ENCODE results near the gene PADI1.

PADI1 gene

DNA sequence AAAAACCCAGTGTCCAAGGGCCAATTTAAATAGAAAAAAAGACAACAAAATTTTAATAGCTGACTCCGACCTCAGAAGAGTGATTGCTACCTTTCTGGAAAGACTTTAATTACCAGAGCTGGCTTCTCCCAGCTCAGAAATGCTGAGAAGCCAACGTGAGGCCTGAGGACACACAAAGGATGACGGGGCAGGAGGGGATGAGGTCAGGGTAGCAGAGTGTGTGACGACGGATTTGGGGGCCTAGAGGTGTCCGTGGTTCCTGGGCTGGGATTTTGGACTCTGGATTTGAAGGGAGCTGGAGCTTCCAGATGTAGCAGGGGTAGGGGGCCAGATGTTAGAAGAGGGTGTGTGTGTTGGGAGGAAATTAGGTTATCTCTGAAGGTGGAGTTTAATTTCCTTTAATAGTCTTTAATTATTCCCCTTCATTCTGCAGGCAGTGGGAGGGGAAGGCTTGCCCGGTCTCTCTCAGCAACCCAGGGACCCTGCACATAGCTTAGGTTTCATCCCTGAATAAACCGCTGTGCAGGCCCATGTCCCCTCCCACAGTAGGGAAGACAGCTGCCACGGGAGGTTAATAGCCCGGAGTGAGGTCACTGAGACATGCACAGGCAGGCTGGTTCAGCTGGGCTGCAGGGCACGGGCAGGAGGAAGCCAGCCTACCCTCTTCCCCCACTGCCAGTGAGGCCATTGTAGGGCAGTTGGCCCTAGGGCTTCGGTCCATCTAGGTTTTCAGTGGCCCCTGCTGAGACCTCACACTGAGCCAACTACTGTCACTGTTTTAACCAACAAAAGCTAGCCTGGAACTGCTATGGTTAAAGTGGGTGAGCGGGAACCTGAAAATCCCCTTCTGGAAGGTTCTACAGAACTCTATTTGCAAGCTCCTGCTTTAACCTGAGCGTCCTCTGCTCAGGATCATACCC is 40.2 kb downstream of the PADI1 start (continued):
- TF ChIP-seq ZBTB8A (tag by site-specific recombination; IDR thresholded peaks at IDR 0.05) (0 out of 2 replicates have a peak, but pooled peaks have one; percentile 27), SP7 (tag by site-specific recombination; IDR thresholded peaks at IDR 0.05) (peak; percentile 65), GLIS2 (tag by site-specific recombination; IDR thresholded peaks at IDR 0.05) (peak; percentile 41; the same call in 1 of the 2 replicates), ZNF707 (tag by site-specific recombination; IDR thresholded peaks at IDR 0.05) (no peak), OSR2 (tag by site-specific recombination; IDR thresholded peaks at IDR 0.05) (peak; percentile 56), GLIS1 (tag by site-specific recombination; IDR thresholded peaks at IDR 0.05) (peak; percentile 62), ZBTB48 (tag by site-specific recombination; IDR thresholded peaks at IDR 0.05) (peak; percentile 53; the same call in 1 of the 2 replicates), BCL11B (tag by site-specific recombination; IDR thresholded peaks at IDR 0.05; ENCODE audit: low read depth) (no peak), ZIC2 (tag by site-specific recombination; IDR thresholded peaks at IDR 0.05) (peak; percentile 94), HOXC10 (CRISPR knock-in tag; IDR thresholded peaks at IDR 0.05) (no peak), ZNF335 (tag by site-specific recombination; conservative IDR thresholded peaks at IDR 0.05) (peak; percentile 71), ZNF670 (tag by site-specific recombination; IDR thresholded peaks at IDR 0.05; ENCODE audit: low read depth) (no peak), ZFHX2 (tag by site-specific recombination; conservative IDR thresholded peaks at IDR 0.05) (0 out of 2 replicates have a peak, but pooled peaks have one; percentile 6), ZNF596 (tag by site-specific recombination; IDR thresholded peaks at IDR 0.05) (no peak), ZNF366 (tag by site-specific recombination; conservative IDR thresholded peaks at IDR 0.05) (0 out of 2 replicates have a peak, but pooled peaks have one; percentile 38), IKZF3 (tag by site-specific recombination; IDR thresholded peaks at IDR 0.05) (0 out of 2 replicates have a peak, but pooled peaks have one; percentile 24), ZNF629 (tag by site-specific recombination; IDR thresholded peaks at IDR 0.05) (peak; percentile 30; the same call in 1 of the 2 replicates)
- TF ChIP-seq, protein P1, sequence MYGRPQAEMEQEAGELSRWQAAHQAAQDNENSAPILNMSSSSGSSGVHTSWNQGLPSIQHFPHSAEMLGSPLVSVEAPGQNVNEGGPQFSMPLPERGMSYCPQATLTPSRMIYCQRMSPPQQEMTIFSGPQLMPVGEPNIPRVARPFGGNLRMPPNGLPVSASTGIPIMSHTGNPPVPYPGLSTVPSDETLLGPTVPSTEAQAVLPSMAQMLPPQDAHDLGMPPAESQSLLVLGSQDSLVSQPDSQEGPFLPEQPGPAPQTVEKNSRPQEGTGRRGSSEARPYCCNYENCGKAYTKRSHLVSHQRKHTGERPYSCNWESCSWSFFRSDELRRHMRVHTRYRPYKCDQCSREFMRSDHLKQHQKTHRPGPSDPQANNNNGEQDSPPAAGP (tag by site-specific recombination; IDR thresholded peaks at IDR 0.05): peak; percentile 36; the same call in 1 of the 2 replicates
- TF ChIP-seq, protein P2, sequence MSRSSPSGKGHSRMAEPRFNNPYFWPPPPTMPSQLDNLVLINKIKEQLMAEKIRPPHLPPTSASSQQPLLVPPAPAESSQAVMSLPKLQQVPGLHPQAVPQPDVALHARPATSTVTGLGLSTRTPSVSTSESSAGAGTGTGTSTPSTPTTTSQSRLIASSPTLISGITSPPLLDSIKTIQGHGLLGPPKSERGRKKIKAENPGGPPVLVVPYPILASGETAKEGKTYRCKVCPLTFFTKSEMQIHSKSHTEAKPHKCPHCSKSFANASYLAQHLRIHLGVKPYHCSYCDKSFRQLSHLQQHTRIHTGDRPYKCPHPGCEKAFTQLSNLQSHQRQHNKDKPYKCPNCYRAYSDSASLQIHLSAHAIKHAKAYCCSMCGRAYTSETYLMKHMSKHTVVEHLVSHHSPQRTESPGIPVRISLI (tag by site-specific recombination; IDR thresholded peaks at IDR 0.05): no peak
- TF ChIP-seq, protein P3, sequence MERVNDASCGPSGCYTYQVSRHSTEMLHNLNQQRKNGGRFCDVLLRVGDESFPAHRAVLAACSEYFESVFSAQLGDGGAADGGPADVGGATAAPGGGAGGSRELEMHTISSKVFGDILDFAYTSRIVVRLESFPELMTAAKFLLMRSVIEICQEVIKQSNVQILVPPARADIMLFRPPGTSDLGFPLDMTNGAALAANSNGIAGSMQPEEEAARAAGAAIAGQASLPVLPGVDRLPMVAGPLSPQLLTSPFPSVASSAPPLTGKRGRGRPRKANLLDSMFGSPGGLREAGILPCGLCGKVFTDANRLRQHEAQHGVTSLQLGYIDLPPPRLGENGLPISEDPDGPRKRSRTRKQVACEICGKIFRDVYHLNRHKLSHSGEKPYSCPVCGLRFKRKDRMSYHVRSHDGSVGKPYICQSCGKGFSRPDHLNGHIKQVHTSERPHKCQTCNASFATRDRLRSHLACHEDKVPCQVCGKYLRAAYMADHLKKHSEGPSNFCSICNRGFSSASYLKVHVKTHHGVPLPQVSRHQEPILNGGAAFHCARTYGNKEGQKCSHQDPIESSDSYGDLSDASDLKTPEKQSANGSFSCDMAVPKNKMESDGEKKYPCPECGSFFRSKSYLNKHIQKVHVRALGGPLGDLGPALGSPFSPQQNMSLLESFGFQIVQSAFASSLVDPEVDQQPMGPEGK (tag by site-specific recombination; IDR thresholded peaks at IDR 0.05): peak; percentile 53; the same call in 1 of the 2 replicates

DNA sequence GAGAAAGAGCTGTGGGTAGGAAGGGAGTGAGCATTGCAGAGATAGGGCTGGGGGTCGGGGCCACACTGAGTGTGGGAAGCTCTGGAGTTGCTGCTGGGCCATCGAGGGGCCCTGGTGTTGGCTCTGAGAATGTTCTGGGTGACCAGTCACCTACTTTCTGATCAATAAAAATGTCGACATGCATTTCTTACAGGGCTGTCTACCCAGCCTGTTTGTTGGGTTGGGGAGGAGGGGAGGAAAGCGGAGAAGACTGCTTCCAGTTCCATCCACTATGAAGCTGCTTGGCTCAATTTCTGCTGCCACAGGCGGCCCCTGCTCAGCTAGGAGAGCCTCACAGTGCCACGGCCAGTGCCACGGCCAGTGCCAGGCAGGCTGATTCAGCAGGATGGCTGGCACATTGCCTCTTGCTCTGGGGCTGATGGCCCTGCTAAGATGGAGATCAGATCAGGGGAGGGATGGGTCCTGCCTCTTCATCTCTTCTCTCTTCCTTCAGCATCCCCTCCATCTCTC is 40.9 kb downstream of the PADI1 start:
- Histone ChIP-seq H3K36me3 (ENCODE audit: control insufficient read depth in 2 of 2, insufficient read depth in 1 of 2, low read length in 2 of 2) (no peaks in the 10 kb centered on the region), H3K9me3 (ENCODE audit: control insufficient read depth, insufficient read depth, low read depth, low read length) (no peaks in the 10 kb centered on the region), H3K4me1 (ENCODE audit: control insufficient read depth, insufficient read depth, low read length) (no peaks in the 10 kb centered on the region), H3K27ac (ENCODE audit: extremely low read depth, low read depth, low read length) (no peak overlapping the region), H3K4me3 (ENCODE audit: low read depth, low read length) (no peak overlapping the region)
- ChIA-PET CTCF (interaction anchor here (0.9 to 3.1 kb wide), 6 partner anchors 9 to 125 kb away, joined by 3 to 16 read pairs (median 4); no protein-coding TSS in a partner anchor), POLR2A (no interaction called here)
- TF ChIP-seq GLIS1 (tag by site-specific recombination; IDR thresholded peaks at IDR 0.05) (no peak), ZNF585B (tag by site-specific recombination; IDR thresholded peaks at IDR 0.05) (no peak), KLF1 (tag by site-specific recombination; IDR thresholded peaks at IDR 0.05) (no peak), ZNF324 (tag by site-specific recombination; IDR thresholded peaks at IDR 0.05) (no peak), ZNF274 (IDR thresholded peaks at IDR 0.05; ENCODE audit: low read length) (no peak), ZNF274 (tag by site-specific recombination; IDR thresholded peaks at IDR 0.05; ENCODE audit: borderline replicate concordance) (no peak), ZBTB1 (tag by site-specific recombination; IDR thresholded peaks at IDR 0.05) (no peak), ZNF239 (tag by site-specific recombination; IDR thresholded peaks at IDR 0.05) (no peak)
- TF ChIP-seq, protein P4, sequence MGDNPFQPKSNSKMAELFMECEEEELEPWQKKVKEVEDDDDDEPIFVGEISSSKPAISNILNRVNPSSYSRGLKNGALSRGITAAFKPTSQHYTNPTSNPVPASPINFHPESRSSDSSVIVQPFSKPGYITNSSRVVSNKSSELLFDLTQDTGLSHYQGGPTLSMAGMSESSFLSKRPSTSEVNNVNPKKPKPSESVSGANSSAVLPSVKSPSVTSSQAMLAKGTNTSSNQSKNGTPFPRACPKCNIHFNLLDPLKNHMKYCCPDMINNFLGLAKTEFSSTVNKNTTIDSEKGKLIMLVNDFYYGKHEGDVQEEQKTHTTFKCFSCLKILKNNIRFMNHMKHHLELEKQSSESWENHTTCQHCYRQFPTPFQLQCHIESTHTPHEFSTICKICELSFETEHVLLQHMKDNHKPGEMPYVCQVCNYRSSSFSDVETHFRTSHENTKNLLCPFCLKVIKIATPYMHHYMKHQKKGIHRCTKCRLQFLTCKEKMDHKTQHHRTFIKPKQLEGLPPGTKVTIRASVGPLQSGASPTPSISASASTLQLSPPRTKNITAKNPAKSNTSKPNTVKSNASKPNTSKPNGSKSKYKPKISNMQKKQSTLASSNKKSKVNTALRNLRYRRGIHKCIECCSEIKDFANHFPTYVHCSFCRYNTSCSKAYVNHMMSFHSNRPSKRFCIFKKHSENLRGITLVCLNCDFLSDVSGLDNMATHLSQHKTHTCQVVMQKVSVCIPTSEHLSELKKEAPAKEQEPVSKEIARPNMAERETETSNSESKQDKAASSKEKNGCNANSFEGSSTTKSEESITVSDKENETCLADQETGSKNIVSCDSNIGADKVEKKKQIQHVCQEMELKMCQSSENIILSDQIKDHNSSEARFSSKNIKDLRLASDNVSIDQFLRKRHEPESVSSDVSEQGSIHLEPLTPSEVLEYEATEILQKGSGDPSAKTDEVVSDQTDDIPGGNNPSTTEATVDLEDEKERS (tag by site-specific recombination; IDR thresholded peaks at IDR 0.05): no peak

Measured in HEK293 (cell line).